HG02610 (cell line): Measurements from ENCODE around the gene PSG3.
"Not testable (repeated sequence)": the region's sequence is repeated elsewhere in the genome, so short reads cannot be mapped to it uniquely, and the experiment has no call there.

ENCODE experiments used
- ATAC-seq: cut with Tn5 transposase; IDR thresholded peaks from one replicate; pipeline ENCODE4 v1.9.1; 2021; ENCODE audit warnings: mild to moderate bottlenecking, moderate library complexity; ENCODE audit not compliant: unreplicated experiment

PSG3 gene

GRCh38 chr19:42695811-42696503 is 44.3 kb downstream of the PSG3 start:
- no peak for ATAC-seq

- ATAC-seq = no peak
These were observed 46.4 kb downstream of the PSG3 start for GRCh38 chr19:42693760-42694350.

- no peak for ATAC-seq
These were observed 56.3 kb downstream of the PSG3 start for GRCh38 chr19:42683917-42684513.

GRCh38 chr19:42676326-42676725 is 64.0 kb downstream of the PSG3 start:
- not testable (repeated sequence) for ATAC-seq

GRCh38 chr19:42674549-42674948 is 65.7 kb downstream of the PSG3 start:
- not testable (repeated sequence) for ATAC-seq
